Prostate gland (tissue), 2 donors: ENCODE measurements around the gene GPR157. TPM values are rescaled to one million over a fixed set of nuclear protein-coding genes. Genes with fewer than 3 reads are reported as not detected.

Source experiments
- DNase-seq: peaks from one replicate; pipeline ENCODE4 v3.0.0-alpha.2; 2019; ENCODE audit warnings: low spot score
- H3K27ac ChIP-seq, 2 donors: fragments of 200-600 bp; sonication (generic); 2 replicates each; pipeline ENCODE4 v1.5.1; 2017 to 2019
- H3K27me3 ChIP-seq: fragments of 200-600 bp; sonication (generic); replicated peaks from 2 replicates; pipeline ENCODE4 v1.5.1; 2019; ENCODE audit not compliant: insufficient read depth
- H3K36me3 ChIP-seq, 2 donors: fragments of 200-600 bp; sonication (generic); 1 replicate in 1 of 2; 2 replicates in 1 of 2; pipeline versions ENCODE4 v1.5.1 to v1.8.1; 2017 to 2019
- H3K4me1 ChIP-seq: fragments of 200-600 bp; sonication (generic); replicated peaks from 2 replicates; pipeline ENCODE4 v1.5.1; 2019
- H3K4me3 ChIP-seq, 2 donors: fragments of 200-600 bp; sonication (generic); 2 replicates each; pipeline ENCODE4 v1.5.1; 2017 to 2019
- H3K9me3 ChIP-seq: fragments of 200-600 bp; sonication (generic); 2 replicates; pipeline ENCODE4 v1.5.1; 2017
- CTCF ChIP-seq, 4 experiments: fragments of 200-600 bp in 2 of 4; fragments of 450-650 bp in 2 of 4; sonication (generic) in 2 of 4; IDR thresholded peaks; 1 replicate in 3 of 4; 2 replicates in 1 of 4; pipeline ENCODE4 v1.5.1; 2016 to 2019; ENCODE audit warnings: antibody characterized with exemption in 4 of 4, mild to moderate bottlenecking in 2 of 4, moderate library complexity in 2 of 4
- POLR2A ChIP-seq: fragments of 450-650 bp; IDR thresholded peaks from one replicate; pipeline ENCODE4 v1.6.1; 2016; ENCODE audit warnings: antibody characterized with exemption, mild to moderate bottlenecking
- POLR2AphosphoS5 ChIP-seq: sonication (generic); formaldehyde crosslinking; IDR thresholded peaks from one replicate; pipeline ENCODE4 v1.6.1; 2017; ENCODE audit warnings: antibody characterized with exemption
- WGBS: methylation state at CpG from one replicate; pipeline ENCODE4 v1.1.5; 2018; 5-methylcytosine and 5-hydroxymethylcytosine counted together
- intact Hi-C: fragments of 100-400 bp; cut with DNase I; formaldehyde crosslinking; loops from one replicate; pipeline ENCODE4 v1.14.2; 2022
- total RNA-seq, 2 donors: library from RNA; depleted of rRNA; stranded (reverse); fragments of >200 nt; gene quantifications; one replicate each; pipeline ENCODE4 v1.1.0, GENCODE V29; 2016

The GPR157 gene
- total RNA-seq, 2 donors from 2014 or later, result 5.6 to 10.7 TPM

- Histone ChIP-seq H3K4me1 (no peaks in the 10 kb centered on the region), H3K4me3 (no peak overlapping the region), H3K36me3 (no peaks in the 10 kb centered on the region), H3K27ac (no peak overlapping the region), H3K27me3 (no peaks in the 10 kb centered on the region), H3K9me3 (no peaks in the 10 kb centered on the region)
- DNase-seq, result no peak
- TF ChIP-seq CTCF (IDR thresholded peaks at IDR 0.05) (no peak), POLR2AphosphoS5 (no peak), POLR2A (no peak)
- intact Hi-C loops, result no loop called here
- 65% methylated on average over 9 of the region's 9 CpGs for WGBS
Measured at GRCh38 chr1:9120312-9120958, 8.5 kb downstream of the GPR157 start.

- intact Hi-C loops, result loop anchor here (10.0 kb wide), 1 partner anchor 365 kb away; no protein-coding TSS in a partner anchor
- no peak for TF ChIP-seq CTCF (IDR thresholded peaks at IDR 0.05)
- no peak for TF ChIP-seq POLR2A
- TF ChIP-seq POLR2AphosphoS5, result no peak
Measured at GRCh38 chr1:9119745-9120144, 9.2 kb downstream of the GPR157 start.

GRCh38 chr1:9118186-9118585, 10.7 kb downstream of the GPR157 start:
- H3K27me3 ChIP-seq, result no peaks in the 10 kb centered on the region
- intact Hi-C loops, result loop anchor here (10.0 kb wide), 1 partner anchor 367 kb away; no protein-coding TSS in a partner anchor
- no peak overlapping the region for H3K4me3 ChIP-seq
- DNase-seq, result no peak
- H3K36me3 ChIP-seq, result no peaks in the 10 kb centered on the region
- TF ChIP-seq POLR2AphosphoS5 (no peak), CTCF (IDR thresholded peaks at IDR 0.05) (no peak), POLR2A (no peak)
- 61% methylated on average over 7 of the region's 7 CpGs for WGBS
- no peaks in the 10 kb centered on the region for H3K4me1 ChIP-seq
- no peaks in the 10 kb centered on the region for H3K9me3 ChIP-seq
- H3K27ac ChIP-seq, result no peak overlapping the region

More at GRCh38 chr1:9119745-9120144, 9.2 kb downstream of the GPR157 start:
- Histone ChIP-seq H3K9me3 (no peaks in the 10 kb centered on the region), H3K4me1 (no peaks in the 10 kb centered on the region), H3K27ac (no peak overlapping the region), H3K27me3 (no peaks in the 10 kb centered on the region), H3K4me3 (no peak overlapping the region), H3K36me3 (no peaks in the 10 kb centered on the region)
- WGBS, result 90% methylated on average over 9 of the region's 9 CpGs
- no peak for DNase-seq

- intact Hi-C loops, result loop anchor here (10.0 kb wide), 1 partner anchor 369 kb away; no protein-coding TSS in a partner anchor
- Histone ChIP-seq H3K27me3 (no peaks in the 10 kb centered on the region), H3K4me3 (no peak overlapping the region), H3K9me3 (no peaks in the 10 kb centered on the region), H3K27ac (no peak overlapping the region), H3K36me3 (no peaks in the 10 kb centered on the region), H3K4me1 (no peaks in the 10 kb centered on the region)
- DNase-seq, result no peak
- WGBS, result 80% methylated on average over 5 of the region's 5 CpGs
- TF ChIP-seq POLR2AphosphoS5 (no peak), POLR2A (no peak), CTCF (IDR thresholded peaks at IDR 0.05) (no peak)
Measured at GRCh38 chr1:9115351-9116205, 13.3 kb downstream of the GPR157 start.
